Stimulated activated memory B cell treated with anti-CD40 and anti-IgM and Interleukin-4, amounts not matched to agents 10 μg/mL and 1 μg/mL and 100 μg/mL, for 72 hours (primary cell): ENCODE results near the gene UNC79.

ENCODE experiments used
- ATAC-seq: fragments of 150-1000 bp; cut with Tn5 transposase; 2 replicates; pipeline ENCODE4 v1.10.0; 2021
- H3K27ac Mint-ChIP-seq: one replicate; pipeline ENCODE4 v1.8.0; 2022; ENCODE audit warnings: mild to moderate bottlenecking, mixed read lengths
- H3K27me3 Mint-ChIP-seq: one replicate; pipeline ENCODE4 v1.8.0; 2022; ENCODE audit warnings: mixed read lengths
- H3K36me3 Mint-ChIP-seq: one replicate; pipeline ENCODE4 v1.8.0; 2022; ENCODE audit warnings: mixed read lengths
- H3K4me1 Mint-ChIP-seq: one replicate; pipeline ENCODE4 v1.8.0; 2022; ENCODE audit warnings: mixed read lengths
- H3K4me3 Mint-ChIP-seq: one replicate; pipeline ENCODE4 v1.8.0; 2022; ENCODE audit warnings: mild to moderate bottlenecking, moderate library complexity, mixed read lengths
- H3K9me3 Mint-ChIP-seq: one replicate; pipeline ENCODE4 v1.8.0; 2022; ENCODE audit warnings: mixed read lengths

UNC79 gene

GRCh38 chr14:93648440-93649168, 217.9 kb downstream of the UNC79 start:
- Mint-ChIP-seq H3K9me3 (peaks cover 13% of the 10 kb centered on the region), H3K36me3 (peaks cover 7% of the 10 kb centered on the region), H3K27ac (no peak overlapping the region), H3K4me3 (no peak overlapping the region), H3K4me1 (no peaks in the 10 kb centered on the region), H3K27me3 (peaks cover 40% of the 10 kb centered on the region)
- peak; percentile 39 for ATAC-seq

GRCh38 chr14:93654599-93654998, 223.9 kb downstream of the UNC79 start:
- Mint-ChIP-seq H3K4me3 (no peak overlapping the region), H3K27ac (no peak overlapping the region), H3K36me3 (no peaks in the 10 kb centered on the region), H3K9me3 (no peaks in the 10 kb centered on the region), H3K4me1 (peaks cover 5% of the 10 kb centered on the region), H3K27me3 (peaks cover 34% of the 10 kb centered on the region)
- ATAC-seq, result no peak

GRCh38 chr14:93655078-93655750, 224.5 kb downstream of the UNC79 start:
- peaks cover 5% of the 10 kb centered on the region for H3K4me1 Mint-ChIP-seq
- H3K9me3 Mint-ChIP-seq, result no peaks in the 10 kb centered on the region
- no peak overlapping the region for H3K27ac Mint-ChIP-seq
- no peak overlapping the region for H3K4me3 Mint-ChIP-seq
- no peaks in the 10 kb centered on the region for H3K36me3 Mint-ChIP-seq
- no peak for ATAC-seq
- H3K27me3 Mint-ChIP-seq, result peaks cover 34% of the 10 kb centered on the region

- H3K36me3 Mint-ChIP-seq, result no peaks in the 10 kb centered on the region
- no peak for ATAC-seq
- H3K4me3 Mint-ChIP-seq, result no peak overlapping the region
- H3K4me1 Mint-ChIP-seq, result peaks cover 5% of the 10 kb centered on the region
- H3K27ac Mint-ChIP-seq, result no peak overlapping the region
- H3K9me3 Mint-ChIP-seq, result no peaks in the 10 kb centered on the region
- peaks cover 31% of the 10 kb centered on the region for H3K27me3 Mint-ChIP-seq
Measured at GRCh38 chr14:93657875-93658274, 227.1 kb downstream of the UNC79 start.

GRCh38 chr14:93663317-93663716, 232.6 kb downstream of the UNC79 start:
- Mint-ChIP-seq H3K4me3 (no peak overlapping the region), H3K27me3 (peaks cover 24% of the 10 kb centered on the region), H3K36me3 (no peaks in the 10 kb centered on the region), H3K9me3 (peaks cover 27% of the 10 kb centered on the region), H3K4me1 (no peaks in the 10 kb centered on the region), H3K27ac (no peak overlapping the region)
- ATAC-seq, result no peak

DNA sequence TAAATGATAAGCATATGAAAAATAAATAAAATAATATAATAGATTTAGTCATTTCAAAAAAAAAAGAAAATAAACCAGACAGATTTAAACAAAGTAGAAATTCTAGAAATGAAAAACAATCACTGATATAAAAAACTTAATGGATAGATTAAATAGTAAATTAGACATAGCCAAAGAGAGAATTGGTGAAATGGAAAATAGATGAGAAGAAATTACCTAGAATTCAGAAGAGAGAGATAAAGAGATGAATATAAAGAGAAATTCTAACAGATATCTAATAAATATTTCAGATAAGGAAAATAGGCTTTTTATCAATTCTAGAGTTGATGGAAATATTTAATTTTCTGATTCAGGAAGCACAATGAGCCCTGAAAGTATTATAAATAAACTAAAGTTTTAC, 234.4 kb downstream of the UNC79 start:
- no peak for ATAC-seq
- Mint-ChIP-seq H3K4me1 (no peaks in the 10 kb centered on the region), H3K27me3 (peaks cover 24% of the 10 kb centered on the region), H3K36me3 (no peaks in the 10 kb centered on the region), H3K27ac (no peak overlapping the region), H3K4me3 (no peak overlapping the region), H3K9me3 (peaks cover 27% of the 10 kb centered on the region)

DNA sequence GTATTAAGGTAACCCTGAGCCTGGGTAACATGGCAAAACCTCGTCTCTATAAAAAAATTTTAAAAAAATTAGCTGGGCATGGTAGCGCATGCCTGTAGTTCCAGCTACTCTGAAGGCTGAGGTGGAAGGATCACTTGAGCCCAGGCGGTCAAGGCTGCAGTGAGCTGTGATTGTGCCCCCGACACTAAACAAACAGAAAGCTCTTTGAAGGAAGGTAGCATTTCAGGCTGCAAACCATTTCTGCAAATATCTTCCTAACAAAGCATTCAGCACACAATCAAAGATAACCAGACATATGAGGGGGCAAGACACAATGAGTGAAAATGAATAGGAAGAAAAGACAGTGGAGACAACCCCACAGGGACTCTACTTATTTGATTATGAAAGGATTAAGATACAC, 238.9 kb downstream of the UNC79 start:
- Mint-ChIP-seq H3K4me1 (no peaks in the 10 kb centered on the region), H3K9me3 (peaks cover 22% of the 10 kb centered on the region), H3K27me3 (peaks cover 24% of the 10 kb centered on the region), H3K27ac (no peak overlapping the region), H3K4me3 (no peak overlapping the region), H3K36me3 (no peaks in the 10 kb centered on the region)
- ATAC-seq, result no peak

DNA sequence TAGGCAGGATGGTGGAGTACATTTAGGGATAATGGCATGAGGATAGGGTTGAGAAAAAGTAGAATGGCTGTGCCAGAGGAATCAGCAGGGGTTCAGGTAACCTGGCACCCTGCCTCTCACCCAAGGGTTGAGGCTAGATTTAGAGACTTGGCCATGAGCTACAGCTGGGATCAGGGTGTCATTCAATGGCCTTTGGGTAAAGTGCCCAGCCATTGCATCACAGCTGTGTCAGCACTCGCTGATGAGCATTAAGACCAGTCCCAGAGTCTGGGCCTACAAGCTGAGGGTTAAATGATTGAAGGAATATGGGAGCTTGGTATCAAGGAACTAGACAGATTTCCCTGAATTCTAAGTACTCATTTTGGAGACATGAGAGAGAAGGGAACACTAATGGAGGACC, 243.6 kb downstream of the UNC79 start:
- no peak overlapping the region for H3K27ac Mint-ChIP-seq
- H3K4me1 Mint-ChIP-seq, result no peaks in the 10 kb centered on the region
- H3K9me3 Mint-ChIP-seq, result no peaks in the 10 kb centered on the region
- no peaks in the 10 kb centered on the region for H3K27me3 Mint-ChIP-seq
- no peak for ATAC-seq
- no peak overlapping the region for H3K4me3 Mint-ChIP-seq
- H3K36me3 Mint-ChIP-seq, result no peaks in the 10 kb centered on the region

GRCh38 chr14:93675651-93676050, 244.9 kb downstream of the UNC79 start:
- ATAC-seq, result no peak
- no peaks in the 10 kb centered on the region for H3K27me3 Mint-ChIP-seq
- H3K4me3 Mint-ChIP-seq, result no peak overlapping the region
- no peak overlapping the region for H3K27ac Mint-ChIP-seq
- no peaks in the 10 kb centered on the region for H3K9me3 Mint-ChIP-seq
- H3K4me1 Mint-ChIP-seq, result no peaks in the 10 kb centered on the region
- no peaks in the 10 kb centered on the region for H3K36me3 Mint-ChIP-seq

GRCh38 chr14:93676416-93676958, 245.7 kb downstream of the UNC79 start:
- no peaks in the 10 kb centered on the region for H3K27me3 Mint-ChIP-seq
- H3K36me3 Mint-ChIP-seq, result no peaks in the 10 kb centered on the region
- no peak overlapping the region for H3K27ac Mint-ChIP-seq
- H3K4me1 Mint-ChIP-seq, result no peaks in the 10 kb centered on the region
- no peak for ATAC-seq
- H3K9me3 Mint-ChIP-seq, result no peaks in the 10 kb centered on the region
- no peak overlapping the region for H3K4me3 Mint-ChIP-seq

DNA sequence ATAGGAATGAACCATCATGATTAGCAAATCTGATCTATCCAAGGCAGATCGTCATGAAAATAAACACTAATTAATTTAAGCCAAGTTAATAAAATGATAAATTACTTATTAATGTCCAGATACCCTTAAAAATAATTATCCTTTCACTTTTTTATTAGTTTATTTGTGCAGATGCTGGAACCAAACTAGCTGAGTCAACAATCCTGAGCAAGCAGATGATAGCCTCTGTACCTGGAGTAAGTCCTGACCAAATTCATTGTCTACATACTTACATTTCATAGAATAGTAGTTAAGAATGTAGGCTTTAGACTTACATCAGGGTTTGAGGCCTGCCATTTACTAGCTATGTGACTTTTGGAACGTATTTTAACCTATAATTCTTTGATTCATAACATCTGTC, 251.7 kb downstream of the UNC79 start:
- Mint-ChIP-seq H3K27me3 (peaks cover 15% of the 10 kb centered on the region), H3K36me3 (no peaks in the 10 kb centered on the region), H3K9me3 (no peaks in the 10 kb centered on the region), H3K27ac (no peak overlapping the region), H3K4me1 (no peaks in the 10 kb centered on the region), H3K4me3 (no peak overlapping the region)
- ATAC-seq, result no peak

GRCh38 chr14:93683226-93683625, 252.5 kb downstream of the UNC79 start:
- Mint-ChIP-seq H3K9me3 (no peaks in the 10 kb centered on the region), H3K27me3 (peaks cover 23% of the 10 kb centered on the region), H3K36me3 (no peaks in the 10 kb centered on the region), H3K27ac (no peak overlapping the region), H3K4me1 (no peaks in the 10 kb centered on the region), H3K4me3 (no peak overlapping the region)
- ATAC-seq, result no peak

DNA sequence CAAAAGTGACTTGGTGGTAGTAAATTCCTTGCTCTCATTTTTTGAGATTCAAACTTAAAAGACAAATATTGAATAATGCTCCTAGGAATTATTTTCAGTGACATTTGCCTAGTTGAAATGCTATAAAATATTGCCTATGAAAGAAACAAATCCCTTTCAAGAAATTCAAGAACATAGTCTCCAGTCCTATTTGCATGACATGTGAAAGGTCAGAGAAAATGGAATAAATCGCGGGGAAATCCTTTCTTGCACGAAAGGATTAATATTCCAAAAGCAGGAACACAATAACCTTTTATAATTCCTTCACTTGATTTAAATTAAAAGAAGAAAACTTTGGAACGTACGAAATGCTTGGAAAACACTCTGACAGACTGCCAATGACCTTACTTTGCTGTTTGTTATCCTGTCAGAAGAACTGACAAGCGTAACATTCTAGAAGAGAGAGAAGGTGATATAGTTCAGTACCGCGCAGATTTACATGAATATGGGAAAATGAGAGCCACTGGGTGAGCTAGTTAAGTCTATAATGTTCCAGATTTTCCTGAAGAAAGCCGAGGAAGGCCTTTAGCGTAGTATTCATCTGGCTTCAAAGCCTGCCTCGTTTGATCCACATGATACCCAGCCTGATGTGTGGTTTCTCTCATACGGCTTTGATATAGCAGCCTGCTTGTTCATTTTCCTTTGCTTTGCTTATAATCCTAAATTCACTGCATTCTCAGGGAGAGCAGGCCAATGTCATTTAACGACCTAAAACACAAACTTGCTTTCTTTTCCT, 254.6 kb downstream of the UNC79 start:
- peaks cover 44% of the 10 kb centered on the region for H3K27me3 Mint-ChIP-seq
- no peaks in the 10 kb centered on the region for H3K4me1 Mint-ChIP-seq
- no peak overlapping the region for H3K27ac Mint-ChIP-seq
- ATAC-seq, result no peak
- peaks cover 4% of the 10 kb centered on the region for H3K9me3 Mint-ChIP-seq
- no peak overlapping the region for H3K4me3 Mint-ChIP-seq
- no peaks in the 10 kb centered on the region for H3K36me3 Mint-ChIP-seq

DNA sequence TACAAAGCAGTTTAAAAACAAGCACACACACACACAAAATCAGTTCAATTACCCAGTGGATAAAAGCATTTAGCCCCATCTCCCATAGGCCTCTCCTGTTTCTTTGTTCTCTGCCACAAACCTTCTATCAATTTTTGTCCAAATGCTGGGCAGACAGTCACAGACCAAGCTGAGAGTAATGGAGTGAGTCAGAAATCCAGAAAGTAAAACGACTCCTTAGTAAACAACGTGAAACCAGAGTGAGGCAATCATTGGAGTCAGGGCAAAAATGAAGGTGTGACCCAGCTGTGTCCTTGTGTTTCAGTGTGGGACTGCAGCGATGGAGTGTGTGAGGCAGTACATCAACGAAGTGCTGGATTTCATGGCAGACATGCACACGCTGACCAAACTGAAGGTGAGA, 255.5 kb downstream of the UNC79 start:
- no peaks in the 10 kb centered on the region for H3K4me1 Mint-ChIP-seq
- no peak for ATAC-seq
- H3K27me3 Mint-ChIP-seq, result peaks cover 45% of the 10 kb centered on the region

GRCh38 chr14:93688239-93688666, 257.5 kb downstream of the UNC79 start:
- no peaks in the 10 kb centered on the region for H3K36me3 Mint-ChIP-seq
- no peak for ATAC-seq
- no peaks in the 10 kb centered on the region for H3K4me1 Mint-ChIP-seq
- peaks cover 4% of the 10 kb centered on the region for H3K9me3 Mint-ChIP-seq
- H3K27me3 Mint-ChIP-seq, result peaks cover 45% of the 10 kb centered on the region
- H3K27ac Mint-ChIP-seq, result no peak overlapping the region
- no peak overlapping the region for H3K4me3 Mint-ChIP-seq

More for the DNA sequence above, 255.5 kb downstream of the UNC79 start:
- Mint-ChIP-seq H3K4me3 (no peak overlapping the region), H3K9me3 (peaks cover 4% of the 10 kb centered on the region), H3K36me3 (no peaks in the 10 kb centered on the region), H3K27ac (no peak overlapping the region)
